Measurements from ENCODE around the gene MGAT4A. TPM values are rescaled to one million over a fixed set of nuclear protein-coding genes. Genes with fewer than 3 reads are reported as not detected.

MGAT4A gene
- total and polyA plus RNA-seq, 2 of the 13 experiments (the other 11 are each of a cell fraction or from before 2014, with no cell fraction given) = 47.2 to 90.9 TPM

DNA sequence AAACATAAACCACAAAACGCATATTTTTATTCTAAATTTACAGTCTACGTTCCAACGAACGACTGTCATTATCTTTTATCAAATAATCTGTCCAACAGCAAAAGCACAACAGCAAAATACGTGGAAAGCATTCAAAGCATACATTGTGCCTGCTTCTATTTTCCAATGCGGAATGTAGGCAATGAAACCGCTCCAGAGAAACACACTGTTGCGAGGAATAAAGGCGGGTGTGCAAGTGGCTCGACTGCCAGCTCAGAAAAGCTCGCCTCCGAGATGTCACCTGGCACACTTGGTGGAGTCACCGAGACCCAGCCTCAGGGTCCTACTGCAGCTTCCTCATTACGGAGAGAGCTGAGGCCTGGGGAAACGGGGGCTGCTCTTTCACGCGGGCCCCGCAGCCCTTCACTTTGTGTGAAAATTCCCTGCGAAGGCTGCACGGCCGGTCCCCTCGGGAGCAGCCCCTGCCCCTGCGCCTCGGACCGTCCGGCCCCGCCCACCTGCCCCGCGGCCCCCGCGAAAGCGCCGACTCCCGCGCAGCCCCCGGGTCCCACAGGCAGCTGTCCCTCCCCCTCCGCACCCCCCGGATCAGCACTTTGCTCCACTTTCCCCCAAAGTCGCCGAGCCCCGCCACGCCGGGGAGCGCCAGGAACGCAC lies 752 bp downstream of the MGAT4A start (continued):
- TF ChIP-seq, protein P1, sequence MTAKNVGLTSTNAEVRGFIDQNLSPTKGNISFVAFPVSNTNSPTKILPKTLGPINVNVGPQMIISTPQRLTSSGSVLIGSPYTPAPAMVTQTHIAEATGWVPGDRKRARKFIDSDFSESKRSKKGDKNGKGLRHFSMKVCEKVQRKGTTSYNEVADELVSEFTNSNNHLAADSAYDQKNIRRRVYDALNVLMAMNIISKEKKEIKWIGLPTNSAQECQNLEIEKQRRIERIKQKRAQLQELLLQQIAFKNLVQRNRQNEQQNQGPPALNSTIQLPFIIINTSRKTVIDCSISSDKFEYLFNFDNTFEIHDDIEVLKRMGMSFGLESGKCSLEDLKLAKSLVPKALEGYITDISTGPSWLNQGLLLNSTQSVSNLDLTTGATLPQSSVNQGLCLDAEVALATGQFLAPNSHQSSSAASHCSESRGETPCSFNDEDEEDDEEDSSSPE (CRISPR knock-in tag; IDR thresholded peaks at IDR 0.05) = peak; percentile 52; the same call in 1 of the 2 replicates
- no peak for TF ChIP-seq MED13 (CRISPR knock-in tag; IDR thresholded peaks at IDR 0.05)
- peak; percentile 39 for TF ChIP-seq FOSL2 (CRISPR knock-in tag; IDR thresholded peaks at IDR 0.05)
- TF ChIP-seq PAF1 (CRISPR knock-in tag; IDR thresholded peaks at IDR 0.05) = 0 out of 2 replicates have a peak, but pooled peaks have one; percentile 61
- TF ChIP-seq ATAD3A (CRISPR knock-in tag; IDR thresholded peaks at IDR 0.05) = no peak
- no peak for TF ChIP-seq SRSF4 (IDR thresholded peaks at IDR 0.05; ENCODE audit: low read depth, low read length, poor library complexity, severe bottlenecking)
- TF ChIP-seq, protein P2, sequence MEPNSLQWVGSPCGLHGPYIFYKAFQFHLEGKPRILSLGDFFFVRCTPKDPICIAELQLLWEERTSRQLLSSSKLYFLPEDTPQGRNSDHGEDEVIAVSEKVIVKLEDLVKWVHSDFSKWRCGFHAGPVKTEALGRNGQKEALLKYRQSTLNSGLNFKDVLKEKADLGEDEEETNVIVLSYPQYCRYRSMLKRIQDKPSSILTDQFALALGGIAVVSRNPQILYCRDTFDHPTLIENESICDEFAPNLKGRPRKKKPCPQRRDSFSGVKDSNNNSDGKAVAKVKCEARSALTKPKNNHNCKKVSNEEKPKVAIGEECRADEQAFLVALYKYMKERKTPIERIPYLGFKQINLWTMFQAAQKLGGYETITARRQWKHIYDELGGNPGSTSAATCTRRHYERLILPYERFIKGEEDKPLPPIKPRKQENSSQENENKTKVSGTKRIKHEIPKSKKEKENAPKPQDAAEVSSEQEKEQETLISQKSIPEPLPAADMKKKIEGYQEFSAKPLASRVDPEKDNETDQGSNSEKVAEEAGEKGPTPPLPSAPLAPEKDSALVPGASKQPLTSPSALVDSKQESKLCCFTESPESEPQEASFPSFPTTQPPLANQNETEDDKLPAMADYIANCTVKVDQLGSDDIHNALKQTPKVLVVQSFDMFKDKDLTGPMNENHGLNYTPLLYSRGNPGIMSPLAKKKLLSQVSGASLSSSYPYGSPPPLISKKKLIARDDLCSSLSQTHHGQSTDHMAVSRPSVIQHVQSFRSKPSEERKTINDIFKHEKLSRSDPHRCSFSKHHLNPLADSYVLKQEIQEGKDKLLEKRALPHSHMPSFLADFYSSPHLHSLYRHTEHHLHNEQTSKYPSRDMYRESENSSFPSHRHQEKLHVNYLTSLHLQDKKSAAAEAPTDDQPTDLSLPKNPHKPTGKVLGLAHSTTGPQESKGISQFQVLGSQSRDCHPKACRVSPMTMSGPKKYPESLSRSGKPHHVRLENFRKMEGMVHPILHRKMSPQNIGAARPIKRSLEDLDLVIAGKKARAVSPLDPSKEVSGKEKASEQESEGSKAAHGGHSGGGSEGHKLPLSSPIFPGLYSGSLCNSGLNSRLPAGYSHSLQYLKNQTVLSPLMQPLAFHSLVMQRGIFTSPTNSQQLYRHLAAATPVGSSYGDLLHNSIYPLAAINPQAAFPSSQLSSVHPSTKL (CRISPR knock-in tag; IDR thresholded peaks at IDR 0.05) = no peak
- TF ChIP-seq, protein P3, sequence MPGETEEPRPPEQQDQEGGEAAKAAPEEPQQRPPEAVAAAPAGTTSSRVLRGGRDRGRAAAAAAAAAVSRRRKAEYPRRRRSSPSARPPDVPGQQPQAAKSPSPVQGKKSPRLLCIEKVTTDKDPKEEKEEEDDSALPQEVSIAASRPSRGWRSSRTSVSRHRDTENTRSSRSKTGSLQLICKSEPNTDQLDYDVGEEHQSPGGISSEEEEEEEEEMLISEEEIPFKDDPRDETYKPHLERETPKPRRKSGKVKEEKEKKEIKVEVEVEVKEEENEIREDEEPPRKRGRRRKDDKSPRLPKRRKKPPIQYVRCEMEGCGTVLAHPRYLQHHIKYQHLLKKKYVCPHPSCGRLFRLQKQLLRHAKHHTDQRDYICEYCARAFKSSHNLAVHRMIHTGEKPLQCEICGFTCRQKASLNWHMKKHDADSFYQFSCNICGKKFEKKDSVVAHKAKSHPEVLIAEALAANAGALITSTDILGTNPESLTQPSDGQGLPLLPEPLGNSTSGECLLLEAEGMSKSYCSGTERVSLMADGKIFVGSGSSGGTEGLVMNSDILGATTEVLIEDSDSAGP (CRISPR knock-in tag; IDR thresholded peaks at IDR 0.05; ENCODE audit: borderline replicate concordance) = 0 out of 2 replicates have a peak, but pooled peaks have one; percentile 25
- TF ChIP-seq, protein P4, sequence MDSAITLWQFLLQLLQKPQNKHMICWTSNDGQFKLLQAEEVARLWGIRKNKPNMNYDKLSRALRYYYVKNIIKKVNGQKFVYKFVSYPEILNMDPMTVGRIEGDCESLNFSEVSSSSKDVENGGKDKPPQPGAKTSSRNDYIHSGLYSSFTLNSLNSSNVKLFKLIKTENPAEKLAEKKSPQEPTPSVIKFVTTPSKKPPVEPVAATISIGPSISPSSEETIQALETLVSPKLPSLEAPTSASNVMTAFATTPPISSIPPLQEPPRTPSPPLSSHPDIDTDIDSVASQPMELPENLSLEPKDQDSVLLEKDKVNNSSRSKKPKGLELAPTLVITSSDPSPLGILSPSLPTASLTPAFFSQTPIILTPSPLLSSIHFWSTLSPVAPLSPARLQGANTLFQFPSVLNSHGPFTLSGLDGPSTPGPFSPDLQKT (CRISPR knock-in tag; IDR thresholded peaks at IDR 0.05; ENCODE audit: borderline replicate concordance) = no peak
- TF ChIP-seq JDP2 (CRISPR knock-in tag; IDR thresholded peaks at IDR 0.05; ENCODE audit: borderline replicate concordance) = no peak
- TF ChIP-seq RELA (CRISPR knock-in tag; IDR thresholded peaks at IDR 0.05) = no peak
- TF ChIP-seq KMT2A (CRISPR knock-in tag; IDR thresholded peaks at IDR 0.05) = peak; percentile 90
- TF ChIP-seq, protein P5, sequence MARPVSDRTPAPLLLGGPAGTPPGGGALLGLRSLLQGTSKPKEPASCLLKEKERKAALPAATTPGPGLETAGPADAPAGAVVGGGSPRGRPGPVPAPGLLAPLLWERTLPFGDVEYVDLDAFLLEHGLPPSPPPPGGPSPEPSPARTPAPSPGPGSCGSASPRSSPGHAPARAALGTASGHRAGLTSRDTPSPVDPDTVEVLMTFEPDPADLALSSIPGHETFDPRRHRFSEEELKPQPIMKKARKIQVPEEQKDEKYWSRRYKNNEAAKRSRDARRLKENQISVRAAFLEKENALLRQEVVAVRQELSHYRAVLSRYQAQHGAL (CRISPR knock-in tag; IDR thresholded peaks at IDR 0.05; ENCODE audit: not compliant biosample characterization) = no peak
- TF ChIP-seq, protein P6, sequence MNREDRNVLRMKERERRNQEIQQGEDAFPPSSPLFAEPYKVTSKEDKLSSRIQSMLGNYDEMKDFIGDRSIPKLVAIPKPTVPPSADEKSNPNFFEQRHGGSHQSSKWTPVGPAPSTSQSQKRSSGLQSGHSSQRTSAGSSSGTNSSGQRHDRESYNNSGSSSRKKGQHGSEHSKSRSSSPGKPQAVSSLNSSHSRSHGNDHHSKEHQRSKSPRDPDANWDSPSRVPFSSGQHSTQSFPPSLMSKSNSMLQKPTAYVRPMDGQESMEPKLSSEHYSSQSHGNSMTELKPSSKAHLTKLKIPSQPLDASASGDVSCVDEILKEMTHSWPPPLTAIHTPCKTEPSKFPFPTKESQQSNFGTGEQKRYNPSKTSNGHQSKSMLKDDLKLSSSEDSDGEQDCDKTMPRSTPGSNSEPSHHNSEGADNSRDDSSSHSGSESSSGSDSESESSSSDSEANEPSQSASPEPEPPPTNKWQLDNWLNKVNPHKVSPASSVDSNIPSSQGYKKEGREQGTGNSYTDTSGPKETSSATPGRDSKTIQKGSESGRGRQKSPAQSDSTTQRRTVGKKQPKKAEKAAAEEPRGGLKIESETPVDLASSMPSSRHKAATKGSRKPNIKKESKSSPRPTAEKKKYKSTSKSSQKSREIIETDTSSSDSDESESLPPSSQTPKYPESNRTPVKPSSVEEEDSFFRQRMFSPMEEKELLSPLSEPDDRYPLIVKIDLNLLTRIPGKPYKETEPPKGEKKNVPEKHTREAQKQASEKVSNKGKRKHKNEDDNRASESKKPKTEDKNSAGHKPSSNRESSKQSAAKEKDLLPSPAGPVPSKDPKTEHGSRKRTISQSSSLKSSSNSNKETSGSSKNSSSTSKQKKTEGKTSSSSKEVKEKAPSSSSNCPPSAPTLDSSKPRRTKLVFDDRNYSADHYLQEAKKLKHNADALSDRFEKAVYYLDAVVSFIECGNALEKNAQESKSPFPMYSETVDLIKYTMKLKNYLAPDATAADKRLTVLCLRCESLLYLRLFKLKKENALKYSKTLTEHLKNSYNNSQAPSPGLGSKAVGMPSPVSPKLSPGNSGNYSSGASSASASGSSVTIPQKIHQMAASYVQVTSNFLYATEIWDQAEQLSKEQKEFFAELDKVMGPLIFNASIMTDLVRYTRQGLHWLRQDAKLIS (CRISPR knock-in tag; IDR thresholded peaks at IDR 0.05) = peak; percentile 74; the same call in 1 of the 2 replicates
- peak; percentile 21; the same call in 1 of the 2 replicates for TF ChIP-seq MXD4 (CRISPR knock-in tag; IDR thresholded peaks at IDR 0.05)
- TF ChIP-seq FIP1L1 (IDR thresholded peaks at IDR 0.05; ENCODE audit: borderline replicate concordance, insufficient read depth, low read depth, low read length) = no peak
